Right ventricle myocardium inferior (tissue), 1 donor: ENCODE measurements around the gene AGPS. TPM values are rescaled to one million over a fixed set of nuclear protein-coding genes. Genes with fewer than 3 reads are reported as not detected.
"Not testable (repeated sequence)": the region's sequence is repeated elsewhere in the genome, so short reads cannot be mapped to it uniquely, and the experiment has no call there.

Source experiments
- ATAC-seq: fragments of 200-7000 bp; cut with Tn5 transposase; one replicate; pipeline ENCODE4 v1.9.1; 2020; ENCODE audit warnings: mild to moderate bottlenecking, moderate library complexity
- DNase-seq: peaks from one replicate; pipeline ENCODE4 v3.0.0; 2021; ENCODE audit errors: missing footprints
- intact Hi-C: fragments of 100-400 bp; cut with DNase I; formaldehyde crosslinking; loops from one replicate; pipeline ENCODE4 v1.11.0; 2022
- total RNA-seq: library from RNA; stranded (reverse); fragmentation: NEBNext Ultra II Directional; extraction: Animal tissue kit (Norgen Biotek cat#: 25700); gene quantifications from one replicate; pipeline ENCODE4 v1.2.1, GENCODE V29; 2021
- donor health status: DM: no; HTN: yes; CAD: no; lungs with severe emphysema.

AGPS gene
- total RNA-seq, 1 donor from 2014 or later: 32.3 TPM

DNA sequence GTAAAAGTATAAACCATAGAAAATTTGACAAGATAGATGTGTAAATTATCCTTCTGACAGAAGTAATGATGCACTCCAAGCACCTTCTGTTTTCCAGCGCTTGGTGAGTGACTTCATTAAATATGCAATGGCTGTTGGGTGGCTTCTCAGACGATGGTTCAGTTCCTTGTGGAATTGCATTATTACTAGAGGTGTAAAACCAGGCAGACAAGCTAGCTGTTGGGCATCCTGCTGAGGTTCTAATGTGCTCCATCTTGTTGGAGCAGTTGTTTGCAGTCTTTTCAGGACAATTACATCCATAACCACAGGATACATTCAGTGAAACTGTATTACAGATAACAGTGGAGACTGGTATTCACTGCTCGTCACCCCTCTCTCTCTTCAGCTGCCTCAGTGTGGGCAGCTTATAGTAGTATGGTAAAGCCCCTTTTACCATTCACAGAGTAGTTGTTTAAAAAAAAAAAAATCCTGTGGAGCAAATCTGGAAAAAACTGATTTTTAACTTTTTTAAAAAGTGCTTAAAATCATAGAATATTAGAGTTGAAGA lies 143.5 kb downstream of the AGPS start:
- intact Hi-C loops: no loop called here
- DNase-seq (no peak), ATAC-seq (no peak)

GRCh38 chr2:177537213-177537612 lies 144.6 kb downstream of the AGPS start:
- ATAC-seq: no peak
- intact Hi-C loops: no loop called here
- no peak for DNase-seq

- intact Hi-C loops: no loop called here
- no peak for DNase-seq
- ATAC-seq: no peak
These were observed 145.1 kb downstream of the AGPS start for GRCh38 chr2:177537636-177538035.

DNA sequence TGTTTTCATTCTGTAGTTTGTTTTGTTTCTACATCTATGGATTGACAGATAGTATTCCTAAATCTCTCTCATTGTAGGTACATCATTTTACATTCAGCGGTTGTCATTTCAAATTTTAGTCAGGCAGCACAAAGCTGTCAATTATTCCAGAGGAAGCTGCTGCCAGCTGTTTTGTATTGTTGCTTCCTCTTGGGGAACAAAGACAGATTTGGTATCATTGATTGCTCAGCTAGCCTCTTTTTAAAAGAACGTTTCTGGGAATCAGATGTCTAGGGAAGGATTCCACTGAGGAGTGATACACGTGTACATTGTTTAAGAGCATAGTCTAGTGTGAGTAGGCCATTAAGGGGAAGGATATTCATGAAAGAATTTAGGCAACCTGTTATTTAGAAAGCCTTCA lies 145.8 kb downstream of the AGPS start:
- ATAC-seq: no peak
- DNase-seq: no peak
- intact Hi-C loops: no loop called here

GRCh38 chr2:177540283-177540682 lies 147.7 kb downstream of the AGPS start:
- intact Hi-C loops: no loop called here
- DNase-seq: no peak

GRCh38 chr2:177541258-177541991 lies 148.9 kb downstream of the AGPS start:
- DNase-seq: no peak
- ATAC-seq: no peak
- intact Hi-C loops: no loop called here

More at GRCh38 chr2:177540283-177540682, 147.7 kb downstream of the AGPS start:
- ATAC-seq: no peak

DNA sequence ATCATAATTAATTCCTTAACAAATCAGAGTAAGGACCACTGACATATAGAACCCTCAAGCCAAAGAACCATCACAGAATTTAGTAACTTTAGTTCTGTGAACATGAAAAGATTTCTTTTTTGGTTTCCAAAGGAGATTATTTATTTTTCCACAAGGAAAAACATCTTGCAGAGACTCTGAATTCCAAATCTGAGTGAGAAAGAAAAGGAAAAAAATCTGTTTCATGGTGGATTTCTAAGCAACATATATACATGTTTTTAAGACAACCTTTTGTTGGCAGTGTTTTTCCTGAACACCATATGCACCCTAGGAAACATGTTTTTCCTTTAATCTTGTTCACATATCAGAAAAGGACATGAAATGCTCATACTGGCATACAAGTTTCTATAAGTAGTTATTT lies 149.8 kb downstream of the AGPS start:
- intact Hi-C loops: no loop called here
- ATAC-seq (no peak), DNase-seq (no peak)

GRCh38 chr2:177543007-177543760 lies 150.6 kb downstream of the AGPS start:
- no peak for DNase-seq
- intact Hi-C loops: no loop called here

GRCh38 chr2:177545143-177545542 lies 152.6 kb downstream of the AGPS start:
- intact Hi-C loops: no loop called here
- ATAC-seq (no peak), DNase-seq (no peak)

More at GRCh38 chr2:177543007-177543760, 150.6 kb downstream of the AGPS start:
- peak; percentile 54 for ATAC-seq

GRCh38 chr2:177545981-177546585 lies 153.5 kb downstream of the AGPS start:
- ATAC-seq: no peak
- intact Hi-C loops: no loop called here
- no peak for DNase-seq

DNA sequence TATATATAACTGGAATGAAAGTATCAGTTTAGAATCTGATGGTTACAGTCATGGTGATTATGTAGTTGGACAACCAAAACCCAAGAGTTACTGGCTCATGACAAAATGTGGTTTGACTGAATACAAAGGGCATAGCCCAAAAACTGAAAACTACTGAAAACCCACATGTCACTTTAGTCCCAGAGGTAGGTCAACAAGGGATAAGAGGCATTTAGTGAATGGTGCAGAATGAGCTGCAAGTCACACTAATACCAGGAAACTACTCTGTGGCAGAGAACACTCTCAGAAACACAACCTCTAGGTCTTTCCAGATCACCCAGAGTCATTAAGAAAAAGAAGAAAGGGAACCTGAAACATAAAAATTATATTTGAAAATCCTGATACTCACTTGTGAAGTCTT lies 154.5 kb downstream of the AGPS start:
- DNase-seq: no peak
- intact Hi-C loops: no loop called here
- ATAC-seq: no peak

- intact Hi-C loops: no loop called here
- ATAC-seq: no peak
- DNase-seq: no peak
These were observed 155.2 kb downstream of the AGPS start for GRCh38 chr2:177547772-177548171.

DNA sequence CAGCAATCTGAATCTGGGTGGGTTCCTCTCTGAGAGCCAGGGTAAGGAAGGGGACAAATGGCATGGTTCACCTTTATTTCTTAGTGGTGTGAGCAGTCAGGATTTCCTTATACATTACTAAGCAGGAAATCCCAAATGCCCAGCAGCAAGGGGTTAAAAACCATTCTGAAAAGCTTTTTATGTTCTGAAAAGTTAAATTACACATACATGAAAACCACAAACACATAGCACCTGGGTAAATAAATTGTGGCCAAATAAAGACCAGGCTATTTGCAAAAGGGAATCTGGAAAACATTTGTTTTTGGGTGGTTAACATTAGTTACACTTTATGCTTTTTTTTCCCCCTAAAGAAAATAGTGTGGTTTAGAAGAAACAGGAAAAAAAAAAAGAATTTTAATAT lies 156.1 kb downstream of the AGPS start:
- DNase-seq (no peak), ATAC-seq (no peak)
- intact Hi-C loops: no loop called here

DNA sequence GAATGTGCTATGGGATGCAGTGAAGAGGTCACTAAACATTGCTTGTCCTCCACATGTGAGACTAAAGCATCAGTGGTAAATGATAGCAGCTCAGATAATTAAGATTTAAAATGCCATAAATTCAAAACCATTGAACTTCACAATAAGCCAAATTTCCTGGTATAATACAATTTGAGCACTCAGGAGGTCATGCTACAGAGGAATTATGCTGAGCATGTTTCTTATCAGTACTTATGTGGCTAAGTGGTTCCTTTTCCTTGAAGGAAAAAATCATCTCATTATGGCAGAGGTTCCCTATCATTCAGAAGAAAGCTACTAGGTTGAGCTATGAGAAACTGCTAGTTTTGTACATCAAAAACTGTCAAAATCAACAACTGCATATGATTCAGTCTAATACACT lies 156.6 kb downstream of the AGPS start:
- intact Hi-C loops: no loop called here
- ATAC-seq (no peak), DNase-seq (no peak)

GRCh38 chr2:177550264-177551200 lies 158.0 kb downstream of the AGPS start:
- ATAC-seq (no peak), DNase-seq (no peak)
- intact Hi-C loops: loop anchor here (5.0 kb wide), 2 partner anchors 52 to 67 kb away; a partner anchor contains a TSS

DNA sequence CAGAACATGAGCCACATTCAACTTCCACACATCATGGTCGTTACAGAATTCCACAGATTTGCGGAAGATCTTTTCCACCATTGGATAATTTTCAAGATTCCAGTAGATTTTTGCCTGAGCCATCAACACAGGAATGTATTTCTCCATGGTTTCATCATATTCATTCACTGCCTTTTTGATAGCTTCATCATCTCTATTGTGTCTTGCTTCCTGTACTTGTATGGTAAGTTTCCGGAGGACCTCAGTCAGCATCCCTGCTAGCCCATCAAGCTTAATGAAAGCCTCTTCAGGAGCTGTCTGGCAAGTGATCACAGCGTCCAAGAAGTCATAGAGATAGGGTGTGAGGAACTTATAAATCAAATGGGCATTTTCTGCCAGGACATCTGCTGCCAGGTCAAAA lies 158.8 kb downstream of the AGPS start:
- intact Hi-C loops: loop anchor here (5.0 kb wide), 2 partner anchors 51 to 66 kb away; a partner anchor contains a TSS
- not testable (repeated sequence) for DNase-seq, ATAC-seq

DNA sequence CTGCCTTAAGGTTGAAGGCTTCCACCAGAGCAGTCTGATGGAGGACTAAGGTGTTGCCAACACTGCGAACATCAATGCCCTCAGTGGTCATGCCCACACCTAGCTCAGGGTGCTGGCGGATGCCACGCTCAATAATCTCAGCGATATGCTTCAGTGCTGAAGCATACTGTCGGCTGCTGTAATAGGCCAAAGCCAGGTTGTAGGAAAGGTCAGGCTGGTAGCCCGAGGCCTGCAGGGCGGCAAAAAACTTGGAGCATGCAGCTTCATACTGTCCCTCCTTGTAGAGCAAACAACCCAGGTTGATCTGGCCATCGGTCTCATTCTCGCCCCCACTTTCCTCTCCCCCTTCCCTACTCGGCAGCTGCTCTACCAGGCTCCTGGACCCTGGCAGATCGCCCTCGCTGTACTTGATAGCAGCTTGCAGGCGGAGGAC lies 159.4 kb downstream of the AGPS start:
- intact Hi-C loops: loop anchor here (5.0 kb wide), 2 partner anchors 50 to 65 kb away; a partner anchor contains a TSS
- no peak for ATAC-seq
- peak; percentile 75 for DNase-seq
